Measurements from ENCODE around the gene MRPL11. TPM values are rescaled to one million over a fixed set of nuclear protein-coding genes. Genes with fewer than 3 reads are reported as not detected.

Gene MRPL11
- total and polyA plus RNA-seq, 2 experiments from 2014 or later = 36.7 to 76.6 TPM

- Histone ChIP-seq H3K4me3 (no peak overlapping the region), H3K9me2 (ENCODE audit: insufficient read depth) (no peaks in the 10 kb centered on the region), H3K36me3 (ENCODE audit: low read depth) (no peaks in the 10 kb centered on the region), H3F3A (ENCODE audit: insufficient read depth) (no peaks in the 10 kb centered on the region), H3K4me1 (ENCODE audit: insufficient read depth) (no peaks in the 10 kb centered on the region), H3K27ac (no peak overlapping the region), H3K9me3 (ENCODE audit: low read depth) (no peaks in the 10 kb centered on the region), H3K27me3 (replicated peaks; ENCODE audit: insufficient read depth) (peaks cover 16% of the 10 kb centered on the region), H3K4me2 (ENCODE audit: unreplicated experiment) (no peak overlapping the region), H3K9ac (no peak overlapping the region), H4K20me1 (ENCODE audit: insufficient read depth) (no peaks in the 10 kb centered on the region), H3K79me2 (ENCODE audit: insufficient read depth) (no peaks in the 10 kb centered on the region), H2AFZ (no peak overlapping the region)
- TF ChIP-seq EZH2phosphoT487 (IDR thresholded peaks at IDR 0.05; ENCODE audit: insufficient read depth, low read depth) = no peak
- TF ChIP-seq EZH2 (IDR thresholded peaks at IDR 0.05; ENCODE audit: insufficient read depth, poor library complexity, severe bottlenecking) = no peak
- in situ Hi-C loops (cut with MboI) = no loop called here
- DNase-seq = no peak
- WGBS, 2 experiments (ENCODE audit: low coverage in 1 of 2, low lambda C conversion rate in 2 of 2, missing lambda C conversion rate in 2 of 2) = 78 to 81% methylated on average over 6 of the region's 6 CpGs
Observed at GRCh38 chr11:66457826-66458225, 19.2 kb upstream of the MRPL11 start.

GRCh38 chr11:66454828-66455227 lies 16.2 kb upstream of the MRPL11 start:
- Histone ChIP-seq H3K4me1 (ENCODE audit: insufficient read depth) (no peaks in the 10 kb centered on the region), H4K20me1 (ENCODE audit: insufficient read depth) (no peaks in the 10 kb centered on the region), H3K4me2 (ENCODE audit: unreplicated experiment) (no peak overlapping the region), H3K9me3 (ENCODE audit: low read depth) (no peaks in the 10 kb centered on the region), H3K27me3 (replicated peaks; ENCODE audit: insufficient read depth) (peaks cover 23% of the 10 kb centered on the region), H3K4me3 (no peak overlapping the region), H3K79me2 (ENCODE audit: insufficient read depth) (no peaks in the 10 kb centered on the region), H3F3A (ENCODE audit: insufficient read depth) (no peaks in the 10 kb centered on the region), H3K36me3 (ENCODE audit: low read depth) (no peaks in the 10 kb centered on the region), H3K9me2 (ENCODE audit: insufficient read depth) (no peaks in the 10 kb centered on the region), H3K9ac (no peak overlapping the region), H3K27ac (no peak overlapping the region), H2AFZ (no peak overlapping the region)
- WGBS, 2 experiments (ENCODE audit: low coverage in 1 of 2, low lambda C conversion rate in 2 of 2, missing lambda C conversion rate in 2 of 2) = 57 to 67% methylated on average over 3 of the region's 3 CpGs
- in situ Hi-C loops (cut with MboI) = no loop called here
- DNase-seq = no peak
- TF ChIP-seq EZH2 (IDR thresholded peaks at IDR 0.05; ENCODE audit: insufficient read depth, poor library complexity, severe bottlenecking) (no peak), EZH2phosphoT487 (IDR thresholded peaks at IDR 0.05; ENCODE audit: insufficient read depth, low read depth) (no peak)

DNA sequence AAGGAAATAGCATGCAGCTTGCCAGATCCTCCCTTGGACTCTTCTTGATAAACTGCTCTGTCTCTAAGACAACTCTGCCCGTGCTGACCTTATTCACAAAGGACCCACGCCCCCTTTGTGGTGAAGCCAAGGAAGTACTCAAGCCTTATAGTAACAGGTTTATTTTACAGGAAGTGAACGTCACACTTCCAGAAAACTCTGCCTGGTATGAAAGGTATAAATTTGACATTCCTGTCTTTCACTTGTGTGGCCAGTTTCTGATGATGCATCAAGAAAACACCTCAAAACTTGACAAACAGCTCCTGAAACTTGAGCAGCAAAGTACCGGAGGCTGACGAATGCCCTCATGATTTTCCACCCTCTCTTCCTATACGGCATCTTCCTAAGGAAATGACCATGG lies 15.6 kb upstream of the MRPL11 start:
- Histone ChIP-seq H3K9me3 (ENCODE audit: low read depth) (no peaks in the 10 kb centered on the region), H3K27ac (no peak overlapping the region), H3K4me1 (ENCODE audit: insufficient read depth) (no peaks in the 10 kb centered on the region), H3K9me2 (ENCODE audit: insufficient read depth) (no peaks in the 10 kb centered on the region), H4K20me1 (ENCODE audit: insufficient read depth) (no peaks in the 10 kb centered on the region), H2AFZ (no peak overlapping the region), H3K79me2 (ENCODE audit: insufficient read depth) (no peaks in the 10 kb centered on the region), H3K9ac (no peak overlapping the region), H3K4me2 (ENCODE audit: unreplicated experiment) (no peak overlapping the region), H3F3A (ENCODE audit: insufficient read depth) (no peaks in the 10 kb centered on the region), H3K4me3 (no peak overlapping the region), H3K36me3 (ENCODE audit: low read depth) (no peaks in the 10 kb centered on the region), H3K27me3 (replicated peaks; ENCODE audit: insufficient read depth) (peaks cover 23% of the 10 kb centered on the region)
- 55 to 59% methylated on average over 6 of the region's 6 CpGs for WGBS, 2 experiments (ENCODE audit: low coverage in 1 of 2, low lambda C conversion rate in 2 of 2, missing lambda C conversion rate in 2 of 2)
- in situ Hi-C loops (cut with MboI) = no loop called here
- DNase-seq = no peak
- TF ChIP-seq EZH2 (IDR thresholded peaks at IDR 0.05; ENCODE audit: insufficient read depth, poor library complexity, severe bottlenecking) (no peak), EZH2phosphoT487 (IDR thresholded peaks at IDR 0.05; ENCODE audit: insufficient read depth, low read depth) (no peak)

GRCh38 chr11:66451663-66452062 lies 13.0 kb upstream of the MRPL11 start:
- DNase-seq = no peak
- no peaks in the 10 kb centered on the region for H3K4me1 ChIP-seq (ENCODE audit: insufficient read depth)
- H3K27me3 ChIP-seq (replicated peaks; ENCODE audit: insufficient read depth) = peaks cover 35% of the 10 kb centered on the region
- no peaks in the 10 kb centered on the region for H3K36me3 ChIP-seq (ENCODE audit: low read depth)
- H3K4me2 ChIP-seq (ENCODE audit: unreplicated experiment) = no peak overlapping the region
- 32 to 36% methylated on average over 4 of the region's 4 CpGs for WGBS, 2 experiments (ENCODE audit: low coverage in 1 of 2, low lambda C conversion rate in 2 of 2, missing lambda C conversion rate in 2 of 2)
- no peaks in the 10 kb centered on the region for H3K79me2 ChIP-seq (ENCODE audit: insufficient read depth)
- no peaks in the 10 kb centered on the region for H4K20me1 ChIP-seq (ENCODE audit: insufficient read depth)
- H3K27ac ChIP-seq = no peak overlapping the region
- no peak overlapping the region for H3K9ac ChIP-seq
- no peak overlapping the region for H3K4me3 ChIP-seq
- H2AFZ ChIP-seq = no peak overlapping the region
- no peak for TF ChIP-seq EZH2 (IDR thresholded peaks at IDR 0.05; ENCODE audit: insufficient read depth, poor library complexity, severe bottlenecking)
- no peak for TF ChIP-seq EZH2phosphoT487 (IDR thresholded peaks at IDR 0.05; ENCODE audit: insufficient read depth, low read depth)
- in situ Hi-C loops (cut with MboI) = no loop called here
- no peaks in the 10 kb centered on the region for H3F3A ChIP-seq (ENCODE audit: insufficient read depth)
- no peaks in the 10 kb centered on the region for H3K9me3 ChIP-seq (ENCODE audit: low read depth)
- H3K9me2 ChIP-seq (ENCODE audit: insufficient read depth) = no peaks in the 10 kb centered on the region

DNA sequence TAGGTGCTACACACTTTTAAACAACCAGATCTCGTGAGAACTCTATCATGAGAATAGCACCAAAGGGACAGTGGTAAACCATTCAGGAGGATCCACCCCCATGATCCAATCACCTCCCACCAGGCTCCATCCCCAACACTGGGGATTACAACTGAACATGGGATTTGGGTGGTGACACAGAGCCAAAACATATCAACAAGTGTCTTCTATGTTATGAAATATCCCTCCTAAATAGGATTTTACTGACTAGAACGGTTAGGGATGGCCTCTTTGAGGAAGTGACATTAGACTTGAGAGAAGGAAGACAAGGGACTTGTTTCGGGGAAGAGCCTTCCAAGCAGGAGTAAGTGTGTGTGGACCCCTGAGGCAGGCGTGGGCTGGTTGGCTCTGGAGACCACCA lies 11.9 kb upstream of the MRPL11 start:
- no peak for DNase-seq
- H3K4me2 ChIP-seq (ENCODE audit: unreplicated experiment) = no peak overlapping the region

More for the DNA sequence above, 11.9 kb upstream of the MRPL11 start:
- Histone ChIP-seq H3K27ac (no peak overlapping the region), H2AFZ (no peak overlapping the region), H3K4me1 (ENCODE audit: insufficient read depth) (no peaks in the 10 kb centered on the region), H3K9me3 (ENCODE audit: low read depth) (no peaks in the 10 kb centered on the region), H3K27me3 (replicated peaks; ENCODE audit: insufficient read depth) (peaks cover 35% of the 10 kb centered on the region), H3K9ac (no peak overlapping the region), H3F3A (ENCODE audit: insufficient read depth) (no peaks in the 10 kb centered on the region), H3K79me2 (ENCODE audit: insufficient read depth) (no peaks in the 10 kb centered on the region), H3K9me2 (ENCODE audit: insufficient read depth) (no peaks in the 10 kb centered on the region), H3K4me3 (no peak overlapping the region), H3K36me3 (ENCODE audit: low read depth) (no peaks in the 10 kb centered on the region), H4K20me1 (ENCODE audit: insufficient read depth) (no peaks in the 10 kb centered on the region)
- in situ Hi-C loops (cut with MboI) = no loop called here
- TF ChIP-seq EZH2 (IDR thresholded peaks at IDR 0.05; ENCODE audit: insufficient read depth, poor library complexity, severe bottlenecking) (no peak), EZH2phosphoT487 (IDR thresholded peaks at IDR 0.05; ENCODE audit: insufficient read depth, low read depth) (no peak)
- 22 to 23% methylated on average over 4 of the region's 4 CpGs for WGBS, 2 experiments (ENCODE audit: low coverage in 1 of 2, low lambda C conversion rate in 2 of 2, missing lambda C conversion rate in 2 of 2)
